Activated T-cell treated with anti-CD3 and anti-CD28 coated beads for 4 hours (primary cell): ENCODE data around the gene CAMTA1.

ENCODE experiments used
- DNase-seq: peaks from one replicate; pipeline ENCODE4 v3.0.0-alpha.2; 2020

Gene CAMTA1

GRCh38 chr1:7013833-7014639, 228.8 kb downstream of the CAMTA1 start:
- no peak for DNase-seq

DNA sequence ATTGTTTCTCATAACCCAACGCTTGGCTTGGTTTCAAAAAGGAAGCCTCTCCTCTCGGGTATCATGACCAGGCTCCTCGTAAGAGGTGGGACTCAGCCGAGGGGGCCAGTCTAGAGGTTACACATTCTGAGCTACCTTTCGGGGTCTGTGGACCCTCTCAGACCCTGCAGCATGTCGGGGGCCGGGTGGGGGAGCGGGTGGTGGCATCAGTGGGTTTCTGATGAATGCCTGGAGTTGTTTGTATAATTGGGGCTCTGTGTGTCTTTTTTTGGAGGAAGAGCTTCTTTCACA, 229.3 kb downstream of the CAMTA1 start:
- no peak for DNase-seq

- DNase-seq, result no peak
These were observed 229.8 kb downstream of the CAMTA1 start for GRCh38 chr1:7015022-7015421.

DNA sequence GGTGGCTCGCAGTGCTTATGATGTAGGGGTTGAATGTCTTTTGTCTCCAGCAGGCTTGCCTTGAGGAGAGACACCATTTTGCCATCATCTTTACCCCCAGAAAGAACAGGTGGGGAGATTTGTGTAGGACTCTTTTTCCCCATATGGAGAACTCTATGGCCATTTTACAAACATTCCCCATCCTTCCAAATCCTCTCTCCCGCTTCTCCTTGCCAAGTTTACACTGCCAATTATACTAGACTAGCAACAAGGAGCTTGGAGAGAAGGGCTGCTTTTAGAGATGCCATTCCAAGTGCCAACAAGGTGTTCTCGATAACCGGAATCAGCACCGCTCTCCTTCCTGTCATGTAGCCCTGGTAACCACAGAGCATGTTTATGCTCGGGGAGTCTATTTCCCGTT, 233.1 kb downstream of the CAMTA1 start:
- no peak for DNase-seq

GRCh38 chr1:7018826-7019225, 233.6 kb downstream of the CAMTA1 start:
- DNase-seq, result no peak

GRCh38 chr1:7019510-7019909, 234.3 kb downstream of the CAMTA1 start:
- no peak for DNase-seq

- DNase-seq, result no peak
These were observed 236.8 kb downstream of the CAMTA1 start for GRCh38 chr1:7022058-7022457.

DNA sequence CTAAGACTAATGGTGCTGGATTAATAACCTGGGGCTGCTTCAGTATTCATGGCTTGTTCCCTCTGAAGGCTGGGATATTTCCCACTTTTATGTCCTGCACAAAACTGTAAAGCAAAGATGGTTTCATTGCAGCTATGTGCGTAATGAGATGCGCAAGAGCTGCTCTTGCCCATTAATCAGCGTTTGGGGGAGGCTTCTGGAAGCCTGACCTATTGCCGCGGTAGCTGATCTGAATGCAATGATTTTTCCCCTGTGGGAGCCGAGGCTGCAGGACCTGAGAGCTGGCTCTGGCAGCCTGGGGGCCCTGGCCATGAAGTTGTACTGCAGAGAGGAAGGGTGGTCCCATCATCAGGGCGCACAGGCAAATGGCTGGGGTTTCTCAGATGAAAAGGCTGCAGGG, 239.8 kb downstream of the CAMTA1 start:
- DNase-seq, result no peak

- no peak for DNase-seq
These were observed 240.9 kb downstream of the CAMTA1 start for GRCh38 chr1:7026169-7026568.

GRCh38 chr1:7032992-7033391, 247.7 kb downstream of the CAMTA1 start:
- no peak for DNase-seq

DNA sequence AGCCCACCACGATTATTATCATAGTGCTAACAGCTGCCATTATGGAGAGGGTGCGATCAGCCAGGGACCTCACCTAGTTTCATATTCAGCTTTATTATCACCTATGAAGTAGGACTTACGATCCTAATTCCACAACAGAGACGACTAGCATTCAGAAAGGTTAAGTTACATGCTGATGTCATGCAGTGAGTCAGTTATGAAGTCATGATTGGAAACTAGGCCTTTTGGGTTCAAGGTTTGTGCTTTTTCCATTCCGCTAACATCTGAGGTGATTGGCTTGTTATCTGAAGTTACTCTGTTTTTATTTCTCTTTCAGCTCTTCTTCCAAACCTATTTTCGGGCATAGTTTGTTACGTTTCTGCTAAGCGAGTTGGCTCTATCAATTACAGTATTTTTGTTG, 251.1 kb downstream of the CAMTA1 start:
- DNase-seq, result no peak

DNA sequence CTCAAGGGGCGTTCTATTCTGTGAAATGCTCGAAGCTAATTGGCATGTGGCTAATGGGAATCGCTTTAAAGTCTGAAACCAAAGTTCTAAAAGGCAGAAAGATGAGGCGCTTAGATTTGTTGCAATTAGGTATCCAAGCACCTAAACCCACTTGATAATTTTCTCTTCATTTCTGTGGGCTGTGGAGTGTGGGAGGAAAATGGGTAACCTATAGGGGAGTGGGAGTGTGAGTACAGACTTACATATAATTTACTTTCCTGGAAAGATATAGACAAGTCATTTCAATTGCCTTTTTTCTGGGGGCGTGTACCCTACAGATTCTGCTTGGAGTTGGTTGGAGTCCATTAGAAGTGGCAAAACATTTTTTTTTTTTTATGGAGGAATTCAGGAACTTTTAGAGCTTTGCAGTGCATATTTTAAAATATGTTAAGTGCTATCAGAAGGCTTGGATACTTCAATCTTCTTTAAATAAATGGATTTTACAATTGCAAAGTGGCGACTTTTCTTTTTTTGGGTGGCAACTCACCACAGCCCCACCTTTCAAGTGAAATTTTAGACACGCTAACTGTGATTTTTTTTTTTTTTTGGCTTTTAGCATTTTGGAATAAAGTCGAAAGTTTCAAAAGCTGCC, 254.5 kb downstream of the CAMTA1 start:
- DNase-seq, result no peak

DNA sequence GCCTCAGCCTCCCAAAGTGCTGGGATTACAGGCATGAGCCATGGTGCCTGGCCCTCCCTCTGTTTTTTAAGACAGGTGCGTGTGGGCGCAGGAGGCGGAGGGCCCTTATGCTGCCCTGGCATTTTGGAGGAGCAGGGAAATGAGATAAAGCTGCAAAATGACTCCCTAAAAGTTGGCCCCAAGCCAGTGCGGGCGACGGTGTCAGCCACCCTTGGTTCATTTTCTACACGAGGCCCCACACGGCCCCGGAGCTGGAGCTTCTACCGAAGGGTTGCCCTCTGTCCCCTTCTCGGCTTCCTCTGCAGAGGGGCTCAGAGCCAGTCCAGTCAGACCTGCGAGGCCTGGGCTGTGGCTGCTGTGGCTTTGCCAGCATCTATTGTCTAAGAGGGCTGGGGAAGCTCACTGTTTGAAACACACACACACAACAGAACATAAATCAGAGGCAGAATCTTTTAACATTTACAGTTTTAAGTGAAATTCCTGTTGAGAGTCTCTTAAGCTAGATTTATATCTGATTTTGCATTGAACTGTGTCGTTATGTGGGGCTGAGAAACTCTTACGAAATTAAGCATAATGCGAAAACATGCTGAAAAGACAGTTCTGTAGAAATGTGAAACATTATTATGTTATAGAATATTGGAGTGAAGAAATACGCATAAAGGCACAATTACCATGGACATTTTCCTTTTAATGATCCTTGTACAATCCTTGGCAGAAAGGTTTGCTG, 255.9 kb downstream of the CAMTA1 start:
- no peak for DNase-seq

- DNase-seq, result no peak
These were observed 257.3 kb downstream of the CAMTA1 start for GRCh38 chr1:7042322-7043190.

GRCh38 chr1:7043191-7043549, 257.9 kb downstream of the CAMTA1 start:
- no peak for DNase-seq

- no peak for DNase-seq
These were observed 258.7 kb downstream of the CAMTA1 start for GRCh38 chr1:7043719-7044535.

- DNase-seq, result no peak
These were observed 260.6 kb downstream of the CAMTA1 start for GRCh38 chr1:7045897-7046296.

- DNase-seq, result no peak
These were observed 261.1 kb downstream of the CAMTA1 start for GRCh38 chr1:7046314-7046713.

- no peak for DNase-seq
These were observed 261.6 kb downstream of the CAMTA1 start for GRCh38 chr1:7046891-7047290.

- DNase-seq, result no peak
These were observed 262.6 kb downstream of the CAMTA1 start for GRCh38 chr1:7047866-7048265.

- DNase-seq, result no peak
These were observed 263.1 kb downstream of the CAMTA1 start for GRCh38 chr1:7048395-7048794.

DNA sequence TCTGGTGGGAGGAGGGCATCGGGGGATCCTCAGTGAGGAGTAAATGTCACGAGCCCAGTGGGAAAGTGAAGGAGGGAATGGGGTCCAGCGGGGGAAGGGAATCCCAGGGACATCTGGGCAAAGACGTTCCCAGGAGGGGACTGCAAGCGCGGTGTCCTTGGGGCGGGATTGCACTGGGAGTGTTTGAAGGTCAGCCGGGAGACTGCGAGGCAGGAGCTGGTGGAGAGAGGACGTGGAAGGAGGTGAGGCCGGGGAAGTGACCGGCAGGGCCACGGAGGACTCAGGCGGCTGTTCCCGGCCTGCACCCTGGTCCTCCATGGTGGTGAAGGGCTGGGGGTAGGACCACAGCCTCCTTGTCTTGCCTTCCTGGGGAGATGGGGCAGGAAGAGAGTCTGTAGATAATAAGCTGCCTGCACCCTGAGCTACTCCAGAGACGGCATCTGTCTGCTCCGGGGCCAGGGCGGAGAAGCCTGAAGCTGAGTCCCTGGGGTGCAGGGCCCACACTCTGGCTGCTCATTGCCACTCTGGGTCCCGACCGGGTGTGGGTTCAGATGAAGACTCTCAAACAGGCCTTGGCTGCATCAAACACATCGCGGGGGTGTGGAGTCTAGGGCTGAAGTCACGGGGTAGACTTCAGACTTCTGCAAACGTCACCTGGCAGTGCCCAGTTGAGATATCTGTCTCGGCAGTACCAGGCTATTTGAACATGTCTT, 264.8 kb downstream of the CAMTA1 start:
- DNase-seq, result no peak
